RPMI7951 (cell line): ENCODE results near the gene PFDN4. TPM values are rescaled to one million over a fixed set of nuclear protein-coding genes. Genes with fewer than 3 reads are reported as not detected.
A peak's percentile ranks its signal among the peaks of the same experiment; 100 is the strongest.

ENCODE experiments used
- DNase-seq: peaks from one replicate; pipeline ENCODE4 v3.0.0-alpha.2; 2012; ENCODE audit warnings: low read depth
- total RNA-seq: library from RNA; depleted of rRNA; stranded (reverse); fragments of >200 nt; shearing (Covaris generic); gene quantifications from 2 replicates; pipeline ENCODE4 v1.2.3, GENCODE V29; 2014; rRNA removed

The PFDN4 gene, protein sequence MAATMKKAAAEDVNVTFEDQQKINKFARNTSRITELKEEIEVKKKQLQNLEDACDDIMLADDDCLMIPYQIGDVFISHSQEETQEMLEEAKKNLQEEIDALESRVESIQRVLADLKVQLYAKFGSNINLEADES
- 200 and 262 TPM in 2 replicates for total RNA-seq

DNA sequence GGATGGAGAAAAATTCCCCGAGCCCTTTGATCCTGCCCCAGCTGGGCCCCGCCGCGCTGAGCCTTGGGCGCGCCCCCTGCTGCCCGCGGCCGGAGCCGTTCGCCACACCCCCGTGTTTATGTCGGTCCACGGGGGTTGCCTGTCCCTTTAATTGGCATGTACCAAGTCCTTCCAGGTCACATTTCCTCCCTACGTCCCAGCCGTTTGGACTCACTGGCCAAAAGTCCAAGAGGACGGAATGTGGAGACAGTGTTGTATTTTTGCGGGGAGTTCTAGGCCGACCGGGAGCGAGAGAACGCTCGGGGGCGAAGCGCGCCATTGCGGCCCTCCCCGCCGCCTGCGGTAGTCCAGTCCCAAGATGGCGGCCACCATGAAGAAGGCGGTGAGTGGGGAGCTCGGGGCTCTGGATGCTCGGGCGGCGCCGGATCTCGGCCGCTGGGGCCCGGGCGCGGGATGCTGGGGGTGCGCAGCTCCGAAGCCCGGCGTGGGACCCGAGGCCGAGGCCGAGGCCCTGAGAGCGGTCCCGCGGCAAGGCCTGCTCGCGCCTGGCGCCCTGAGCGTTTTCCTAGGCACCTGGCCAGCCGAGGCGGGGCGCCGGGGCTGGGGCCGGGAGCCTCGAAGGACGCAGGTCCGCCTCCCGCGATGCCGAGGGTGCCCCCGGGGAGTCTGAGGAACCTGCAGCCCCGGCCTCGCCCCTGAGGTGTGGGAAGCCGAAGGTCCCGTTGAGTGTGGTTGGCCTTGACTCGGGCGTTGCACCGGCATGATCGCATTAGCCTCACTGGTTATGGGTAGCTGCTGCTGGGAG, at the start of gene PFDN4:
Gene PFDN4 (plus strand): TSS at position 345 of the 805 bp plus-strand sequence. CDS start 14 bp downstream, at position 359.
- DNase-seq, result peak; percentile 88

DNA sequence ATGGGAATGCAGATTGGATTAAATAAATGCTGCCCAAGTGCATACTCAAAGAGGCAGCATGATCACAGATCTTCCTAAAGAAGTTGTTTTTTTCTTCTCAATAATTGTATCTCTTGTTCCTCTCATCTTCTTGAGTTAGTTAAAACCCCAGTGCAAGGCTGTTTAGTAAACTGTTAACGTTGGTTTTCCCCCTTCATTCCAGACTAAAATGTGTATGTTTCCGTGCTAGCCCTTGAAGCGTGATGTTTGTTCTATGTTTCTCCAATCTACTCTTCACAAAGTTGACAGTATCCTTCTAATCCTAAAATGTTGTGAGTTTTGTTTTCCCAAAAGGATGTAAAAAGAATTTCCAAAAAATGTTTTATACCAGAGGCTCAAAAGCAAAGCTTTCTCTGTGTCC, 49.7 kb upstream of the PFDN4 start:
- no peak for DNase-seq

DNA sequence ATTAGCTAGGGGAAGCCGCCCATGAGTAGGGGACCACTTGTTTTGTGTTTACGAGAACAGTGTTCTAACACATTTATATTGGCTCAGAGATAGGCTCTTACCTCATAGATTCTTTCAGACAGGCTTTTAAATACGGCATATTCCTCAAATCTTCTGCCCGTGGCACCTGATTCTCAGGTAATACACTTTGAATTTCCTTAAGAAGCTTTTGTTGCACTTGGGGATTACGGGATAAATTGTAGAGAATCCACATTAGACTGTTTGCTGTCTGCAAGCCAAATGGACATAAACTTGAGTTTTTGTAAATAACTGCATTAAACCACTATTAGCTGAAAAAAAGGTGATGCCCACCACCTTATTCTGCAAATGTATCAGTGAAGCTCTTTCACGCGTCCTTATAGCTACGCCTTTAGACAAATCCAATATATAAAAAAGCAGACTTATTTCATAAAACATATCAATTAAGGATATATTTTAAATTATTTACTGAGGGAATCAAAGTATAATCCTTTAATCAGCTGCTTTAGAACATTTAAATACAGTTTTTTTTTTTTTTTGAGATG, 49.0 kb upstream of the PFDN4 start:
- no peak for DNase-seq

DNA sequence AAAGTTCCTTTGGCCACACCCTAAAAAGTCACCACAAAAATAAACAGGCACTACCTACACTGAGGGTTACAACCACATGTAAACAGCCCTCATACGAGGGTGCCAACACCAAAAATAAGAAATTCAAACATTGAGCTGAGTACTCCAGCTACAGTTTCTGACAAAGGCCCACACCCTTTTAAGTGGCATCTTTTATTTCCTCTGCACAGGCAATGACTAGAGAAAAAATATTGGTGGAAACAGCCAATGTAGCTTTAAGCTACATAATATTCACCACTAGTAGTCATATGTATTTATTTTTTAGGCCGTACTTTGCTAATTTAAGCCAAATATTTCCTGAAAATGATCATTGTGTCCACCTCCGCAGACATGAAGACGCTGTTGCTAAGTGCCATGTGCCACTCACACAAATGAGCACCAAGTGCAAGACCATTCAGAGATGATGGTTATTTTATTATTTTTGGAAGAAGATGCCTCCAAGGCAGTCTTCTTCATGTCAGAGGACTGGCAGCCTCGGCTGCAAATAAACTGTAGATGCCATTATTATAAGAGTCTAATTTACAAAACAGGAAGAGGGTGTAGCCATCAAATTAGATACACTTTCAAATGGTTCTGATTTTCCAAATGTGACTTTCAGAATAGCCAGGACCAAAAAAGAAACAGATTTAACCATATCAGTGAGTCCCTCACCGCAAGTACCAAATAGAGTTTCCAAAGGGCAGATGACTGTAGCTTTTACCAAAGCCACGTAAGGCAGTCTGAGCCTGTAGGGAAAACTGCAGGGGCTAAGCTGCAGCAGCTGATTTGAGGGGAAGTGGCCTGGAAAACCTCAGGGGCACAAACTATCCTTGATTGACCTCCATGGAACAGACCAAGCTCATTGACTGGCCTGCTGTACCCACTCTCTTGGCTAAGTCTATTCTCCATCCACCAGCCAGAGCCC, 47.6 kb upstream of the PFDN4 start:
- peak; percentile 68 for DNase-seq

DNA sequence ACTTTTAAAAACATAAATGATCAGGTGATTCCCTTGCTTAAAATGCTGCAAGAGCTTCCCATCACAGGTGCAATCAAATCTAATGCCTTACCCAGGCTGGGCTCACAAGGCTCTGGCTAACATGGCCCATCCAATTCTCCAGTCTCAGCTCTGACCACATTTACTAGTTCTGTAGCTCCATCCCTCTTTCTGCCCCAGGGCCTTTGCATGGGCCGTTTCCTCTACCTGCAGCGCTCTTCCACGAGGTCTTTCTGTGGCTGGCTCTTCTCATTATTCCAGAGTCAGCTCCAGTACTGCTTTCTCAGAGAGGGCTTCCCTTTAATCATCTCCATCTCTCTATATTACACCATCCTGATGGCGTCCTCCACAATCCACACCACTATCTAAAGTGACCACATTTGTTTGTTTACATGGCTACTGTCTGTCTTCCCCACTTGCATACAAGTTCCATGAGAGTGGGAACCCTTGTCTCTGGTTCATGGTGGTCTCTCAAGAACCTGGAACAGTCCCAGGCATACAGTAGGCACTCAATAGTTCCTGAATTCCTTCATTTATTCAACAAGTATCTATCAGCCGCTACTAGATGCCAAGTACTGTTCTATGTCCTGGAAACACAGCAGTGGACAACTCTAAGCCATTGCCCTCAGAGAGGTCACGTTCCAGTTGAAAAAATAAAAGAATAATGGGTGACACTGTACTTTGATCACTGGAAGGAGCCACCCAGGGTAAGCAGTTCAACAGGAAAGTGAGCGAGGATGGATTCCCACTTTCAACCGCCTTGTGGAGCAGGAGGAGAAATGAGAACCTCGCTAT, 46.7 kb upstream of the PFDN4 start:
- DNase-seq, result no peak

DNA sequence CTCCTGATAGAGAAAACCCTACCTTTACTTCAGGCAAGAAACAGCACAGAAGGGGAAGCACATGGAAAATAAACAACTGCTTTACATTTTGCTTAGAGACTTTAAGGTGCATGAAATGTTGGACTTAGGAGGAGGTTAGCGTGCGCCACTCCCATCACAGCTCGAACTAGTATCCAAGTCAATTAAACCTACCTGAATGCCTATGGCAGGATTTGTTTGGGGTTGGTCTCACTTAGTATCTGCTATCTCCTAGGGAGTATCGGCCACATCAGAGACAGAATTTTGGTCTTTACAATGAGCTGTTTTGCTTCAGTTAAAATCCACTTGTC, 46.1 kb upstream of the PFDN4 start:
- no peak for DNase-seq

DNA sequence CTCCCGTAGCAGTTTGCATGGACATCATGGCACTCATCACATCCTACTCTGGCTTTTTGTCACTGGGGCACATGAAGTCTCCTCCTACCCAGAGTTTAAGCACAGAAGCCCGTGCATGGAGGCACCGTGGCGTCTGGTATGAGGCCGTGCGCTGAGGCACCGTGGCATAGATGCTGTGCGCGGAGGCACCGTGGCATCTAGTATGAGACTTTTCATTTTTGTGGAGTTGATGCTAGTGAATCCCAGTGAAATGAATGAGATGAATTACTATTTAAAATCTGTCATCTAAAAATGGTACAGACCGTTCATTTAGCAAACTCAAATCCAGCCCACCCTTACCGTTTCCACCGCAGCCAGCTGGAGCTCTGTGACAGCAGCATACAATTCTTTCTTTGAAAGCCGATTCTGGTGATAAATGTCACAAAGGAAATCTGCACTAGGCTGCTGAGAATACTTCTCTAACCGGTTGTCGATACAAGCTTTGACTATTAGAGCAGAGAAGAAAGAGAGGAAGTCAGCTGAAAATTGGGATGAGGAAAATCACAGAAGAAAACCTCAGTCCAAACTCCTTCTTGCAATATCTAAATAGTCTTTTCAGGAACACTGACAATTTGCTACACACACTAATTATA, 45.4 kb upstream of the PFDN4 start:
- no peak for DNase-seq

DNA sequence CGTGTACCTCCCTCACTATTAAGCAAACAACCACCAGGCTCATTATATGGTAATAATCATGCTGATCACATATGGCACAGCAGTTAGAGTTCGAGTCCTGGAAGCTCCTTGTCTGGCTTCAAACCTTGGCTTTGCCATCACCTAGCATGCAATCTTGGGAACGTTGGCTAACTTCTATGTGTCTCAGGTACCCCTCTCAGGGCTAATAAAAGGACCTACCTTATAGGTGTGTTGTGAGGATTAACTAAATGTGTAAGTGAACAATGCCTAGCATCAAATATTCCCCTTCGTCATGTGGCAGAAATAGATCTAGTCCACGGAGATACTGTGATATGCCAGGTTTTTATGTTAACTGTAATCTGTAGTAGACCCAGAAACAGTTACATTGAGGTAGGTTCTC, 44.5 kb upstream of the PFDN4 start:
- DNase-seq, result no peak

DNA sequence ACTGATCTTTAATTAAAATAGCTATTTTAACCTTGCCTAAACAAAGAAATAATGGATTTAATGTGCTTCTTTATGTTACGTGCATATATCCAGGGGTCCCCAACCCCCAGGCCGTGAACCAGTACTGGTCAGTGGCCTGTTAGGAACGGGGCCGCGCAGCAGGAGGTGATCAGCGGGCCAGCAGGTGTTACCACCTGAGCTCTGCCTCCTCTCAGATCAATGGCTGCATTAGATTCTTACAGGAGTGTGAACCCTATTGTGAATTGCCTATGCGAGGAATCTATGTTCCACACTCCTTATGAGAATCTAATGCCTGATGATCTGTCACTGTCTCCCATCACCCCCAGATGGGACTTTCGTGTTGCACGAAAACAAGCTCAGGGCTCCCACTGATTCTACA, 42.9 kb upstream of the PFDN4 start:
- no peak for DNase-seq

DNA sequence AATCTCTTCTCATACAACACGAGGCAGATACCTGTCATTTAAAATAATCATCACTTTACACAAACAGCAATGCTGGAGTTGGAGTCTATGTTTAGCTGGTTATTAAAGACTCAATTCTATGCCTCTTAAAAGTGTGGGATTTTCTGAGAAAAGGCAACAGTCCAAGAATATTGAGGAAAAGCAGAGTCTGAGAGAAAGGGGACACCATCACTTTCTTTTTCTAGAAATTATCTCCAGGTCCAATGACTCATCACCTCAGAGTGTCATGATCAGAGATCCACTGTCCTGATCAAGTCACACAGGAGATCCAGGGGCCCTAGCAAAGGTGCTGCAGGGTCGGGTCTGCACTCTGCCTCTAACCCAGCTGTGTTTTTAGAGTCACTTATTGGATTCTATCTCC, 42.1 kb upstream of the PFDN4 start:
- no peak for DNase-seq

DNA sequence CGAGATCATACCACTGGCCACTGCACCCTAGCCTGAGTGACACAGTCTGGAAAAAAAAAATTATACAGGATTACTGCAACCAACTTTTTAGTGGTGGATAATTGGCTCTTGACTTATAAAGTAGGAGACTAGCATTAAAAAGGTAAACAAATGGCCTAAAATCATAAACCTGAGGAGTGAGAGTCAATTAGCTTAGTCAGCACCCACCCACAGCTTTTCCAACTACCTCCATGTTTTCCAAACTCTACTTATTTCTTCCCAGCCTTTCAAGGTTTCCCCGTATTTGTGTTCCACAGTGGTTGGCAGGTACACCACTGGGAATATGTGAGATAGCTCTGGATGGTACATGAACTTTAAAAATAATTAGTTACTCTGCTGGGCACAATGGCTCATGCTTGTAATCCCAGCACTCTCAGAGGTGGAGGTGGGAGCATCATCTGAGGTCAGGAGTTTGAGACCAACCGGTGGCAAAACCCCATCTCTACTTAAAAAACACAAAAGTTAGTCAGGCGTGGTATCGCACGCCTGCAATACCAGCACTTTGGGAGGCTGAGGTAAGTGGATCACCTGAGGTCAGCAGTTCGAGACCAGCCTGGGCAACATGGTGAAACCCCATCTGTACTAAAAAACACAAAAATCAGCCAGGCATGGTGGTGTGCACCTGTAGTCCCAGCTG, 40.8 kb upstream of the PFDN4 start:
- DNase-seq, result no peak

DNA sequence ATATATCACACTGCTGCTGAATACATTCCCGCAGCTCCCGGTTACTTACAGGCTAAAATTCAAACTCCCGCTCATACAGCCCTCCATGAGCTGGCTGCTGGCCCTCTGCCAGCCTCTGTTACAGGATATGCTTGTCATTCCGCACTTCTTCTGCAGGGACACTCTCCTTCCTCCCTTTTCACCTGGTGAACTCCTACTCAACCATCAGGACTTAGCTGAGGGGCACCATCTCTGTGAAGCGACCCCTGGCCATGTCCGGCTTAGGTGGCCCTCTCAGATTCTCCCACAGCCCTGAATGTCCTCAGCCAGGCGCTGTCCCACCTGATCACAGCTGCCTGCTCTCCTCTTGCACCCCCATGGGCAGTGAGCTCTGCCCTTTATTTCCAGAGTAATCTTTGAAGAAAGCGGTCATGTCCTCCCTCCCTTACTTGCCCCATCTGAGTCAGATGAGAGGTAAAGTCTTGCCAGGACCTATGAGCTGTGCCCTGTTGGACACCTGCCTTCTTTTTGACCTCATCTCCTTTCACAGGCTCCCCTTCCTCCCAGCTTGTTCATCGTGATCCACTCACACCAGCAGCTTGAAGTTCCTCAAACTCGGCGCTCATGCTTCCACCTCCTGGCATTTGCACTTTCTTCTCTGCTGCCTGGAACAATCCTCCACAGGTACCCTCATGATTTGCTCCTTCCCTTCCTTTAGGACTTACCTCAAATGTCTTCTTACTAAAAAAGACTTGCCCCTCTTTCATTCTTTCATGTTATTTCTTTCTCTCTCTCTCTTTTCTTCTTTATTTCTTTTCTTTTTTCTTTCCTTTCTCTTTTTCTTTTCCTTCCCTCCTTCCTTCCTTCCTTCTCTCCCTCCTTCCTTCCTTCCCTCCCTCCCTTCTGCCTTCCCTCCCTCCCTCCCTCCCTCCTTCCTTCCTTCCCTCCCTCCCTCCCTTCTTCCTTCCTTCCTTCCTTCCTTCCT, 39.7 kb upstream of the PFDN4 start:
- peak; percentile 37 for DNase-seq

DNA sequence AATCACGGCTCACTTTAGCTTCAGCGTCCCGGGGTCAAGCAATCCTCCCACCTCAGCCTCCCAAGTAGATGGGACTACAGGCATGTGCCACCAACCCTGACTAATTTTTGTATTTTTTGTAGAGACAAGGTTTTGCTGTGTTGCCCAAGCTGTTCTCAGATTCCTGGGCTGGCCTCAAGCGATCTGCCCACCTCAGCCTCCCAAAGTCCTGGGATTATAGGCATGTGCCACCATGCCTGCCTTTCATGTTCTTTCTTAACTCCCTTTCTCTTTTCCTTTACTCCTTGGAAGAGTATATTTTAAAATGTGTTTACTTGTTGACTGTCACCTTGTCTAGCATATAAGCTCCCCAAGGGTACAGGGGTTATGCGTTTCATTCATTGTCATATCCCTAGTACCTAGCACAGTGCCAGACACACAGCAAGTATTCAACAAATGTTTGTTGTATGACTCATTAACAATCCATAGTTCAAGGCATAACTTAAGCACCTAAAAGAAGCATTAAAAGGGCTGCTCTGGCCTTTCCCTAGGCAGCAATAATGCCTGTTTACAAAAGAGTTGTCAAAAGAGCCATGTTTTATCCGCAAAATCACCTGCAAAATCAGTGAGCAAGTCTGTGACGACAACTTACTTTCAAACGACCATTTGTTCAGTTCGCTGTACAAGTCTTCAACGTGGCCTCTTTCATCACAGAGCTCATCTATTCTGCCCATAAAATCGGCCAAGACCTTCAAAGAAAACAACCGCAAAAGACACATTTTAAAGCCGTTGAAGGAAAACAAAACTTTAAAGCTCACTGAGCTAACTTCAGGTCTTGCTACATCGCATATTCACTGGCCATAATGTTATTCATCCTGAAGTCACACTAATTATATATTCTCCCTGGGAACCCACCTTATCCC, 38.7 kb upstream of the PFDN4 start:
- DNase-seq, result peak; percentile 28

DNA sequence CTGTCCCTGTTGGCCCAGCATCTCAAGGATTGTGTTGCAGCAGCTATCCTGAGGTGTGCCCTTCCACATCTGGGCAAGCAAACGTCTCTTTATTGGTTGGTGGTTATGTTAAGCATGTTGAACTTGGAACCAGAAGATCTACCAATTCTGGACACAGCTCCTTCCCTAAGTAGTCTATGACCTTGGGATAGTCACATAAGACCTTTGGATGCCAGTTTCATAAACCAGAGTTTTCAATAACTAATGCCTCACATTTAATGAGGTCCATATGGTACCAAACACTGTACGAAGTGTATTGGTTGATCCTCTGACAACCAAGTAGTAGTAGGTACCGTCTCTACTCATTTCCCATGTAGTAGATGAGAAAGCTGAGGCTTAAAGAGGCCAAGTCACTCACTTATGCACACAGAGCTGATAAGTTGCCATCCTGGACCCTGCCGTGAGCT, 37.8 kb upstream of the PFDN4 start:
- no peak for DNase-seq

DNA sequence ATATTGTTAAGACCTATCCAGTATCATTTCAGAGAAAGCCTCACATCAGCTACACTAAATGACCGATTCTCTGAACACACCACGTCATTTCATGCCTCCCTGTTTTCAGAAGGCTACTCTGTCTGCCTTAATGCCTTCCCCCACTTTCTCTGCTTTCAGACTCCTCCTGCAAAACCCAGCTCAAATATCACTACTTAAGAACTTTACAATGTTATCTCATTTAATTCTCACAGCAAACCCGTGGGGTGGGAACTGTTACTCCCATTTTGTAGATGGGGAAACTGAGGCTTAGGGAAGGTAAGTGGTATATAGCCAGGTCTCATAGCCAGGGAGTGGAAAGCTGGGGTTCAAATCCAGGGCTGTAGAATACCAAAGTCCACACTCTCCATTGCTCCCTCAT, 36.9 kb upstream of the PFDN4 start:
- DNase-seq, result no peak

DNA sequence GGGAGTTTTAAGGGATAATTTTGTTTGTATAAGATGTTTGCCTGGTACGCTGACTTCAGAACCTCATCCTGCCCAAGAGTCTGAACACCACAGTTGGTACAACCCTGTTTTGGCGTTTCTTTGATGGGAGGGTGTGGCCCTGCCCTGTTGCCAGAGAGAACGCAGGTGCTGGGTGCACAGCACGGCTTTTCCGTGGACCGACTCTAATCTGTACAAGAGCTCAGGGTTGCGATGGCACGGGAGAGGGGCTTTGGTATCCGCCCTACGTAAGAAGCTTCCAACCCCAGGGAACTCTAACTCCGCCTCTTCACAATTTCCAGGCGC, 35.4 kb upstream of the PFDN4 start:
- no peak for DNase-seq

DNA sequence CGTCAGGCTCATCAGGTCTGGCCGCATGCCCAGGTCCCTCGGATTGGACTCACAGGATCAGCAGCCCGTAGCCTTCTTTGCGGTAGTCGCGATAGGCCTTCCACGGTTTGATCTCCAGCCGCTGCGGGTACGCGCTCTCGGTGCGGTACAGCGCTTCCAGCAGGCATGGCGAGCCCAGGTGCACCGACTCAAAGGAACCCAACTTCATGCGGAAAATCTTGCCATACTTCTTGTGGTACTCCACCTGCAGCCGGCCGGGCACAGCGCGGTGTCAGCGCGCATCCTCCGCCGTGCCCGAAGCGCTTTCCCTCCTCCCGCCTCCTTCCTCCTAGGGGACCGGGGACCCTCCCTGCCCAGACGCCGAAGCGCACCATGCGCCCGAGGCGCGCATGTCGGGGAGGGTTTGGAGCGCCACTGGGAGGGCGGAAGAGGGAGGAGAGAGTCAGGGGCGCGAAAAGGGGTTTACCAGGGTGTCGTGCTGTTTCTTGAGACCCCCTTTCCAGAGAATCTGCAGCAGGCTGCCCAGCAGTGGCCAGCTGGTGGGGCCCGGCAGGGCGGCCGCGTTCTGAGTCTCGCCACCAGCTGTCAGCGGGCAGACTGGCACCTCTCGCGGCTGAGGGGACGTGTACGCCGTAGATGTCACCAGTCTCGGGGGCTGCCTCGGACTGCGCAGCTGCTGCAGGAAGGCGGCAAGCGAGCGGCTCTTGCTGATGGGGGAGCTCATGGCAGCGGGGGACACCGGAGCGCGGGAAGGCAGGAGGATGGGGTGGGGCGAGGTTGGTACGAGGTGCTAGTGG, 34.8 kb upstream of the PFDN4 start:
- DNase-seq, result no peak
